OCI-LY3 (cell line): ENCODE data around the gene CRMP1.

Experiments used
- CTCF ChIP-seq: fragments of 200-600, 300-600 bp; sonication (generic); IDR thresholded peaks from 2 replicates; pipeline ENCODE4 v1.5.1; 2014; ENCODE audit warnings: antibody characterized with exemption, low read length, low read depth
- EZH2phosphoT487 ChIP-seq: fragments of 200-600 bp; shearing (Covaris generic); IDR thresholded peaks from 2 replicates; pipeline ENCODE4 v1.6.1; 2018; ENCODE audit warnings: antibody characterized with exemption, mixed run types, low read depth

DNA sequence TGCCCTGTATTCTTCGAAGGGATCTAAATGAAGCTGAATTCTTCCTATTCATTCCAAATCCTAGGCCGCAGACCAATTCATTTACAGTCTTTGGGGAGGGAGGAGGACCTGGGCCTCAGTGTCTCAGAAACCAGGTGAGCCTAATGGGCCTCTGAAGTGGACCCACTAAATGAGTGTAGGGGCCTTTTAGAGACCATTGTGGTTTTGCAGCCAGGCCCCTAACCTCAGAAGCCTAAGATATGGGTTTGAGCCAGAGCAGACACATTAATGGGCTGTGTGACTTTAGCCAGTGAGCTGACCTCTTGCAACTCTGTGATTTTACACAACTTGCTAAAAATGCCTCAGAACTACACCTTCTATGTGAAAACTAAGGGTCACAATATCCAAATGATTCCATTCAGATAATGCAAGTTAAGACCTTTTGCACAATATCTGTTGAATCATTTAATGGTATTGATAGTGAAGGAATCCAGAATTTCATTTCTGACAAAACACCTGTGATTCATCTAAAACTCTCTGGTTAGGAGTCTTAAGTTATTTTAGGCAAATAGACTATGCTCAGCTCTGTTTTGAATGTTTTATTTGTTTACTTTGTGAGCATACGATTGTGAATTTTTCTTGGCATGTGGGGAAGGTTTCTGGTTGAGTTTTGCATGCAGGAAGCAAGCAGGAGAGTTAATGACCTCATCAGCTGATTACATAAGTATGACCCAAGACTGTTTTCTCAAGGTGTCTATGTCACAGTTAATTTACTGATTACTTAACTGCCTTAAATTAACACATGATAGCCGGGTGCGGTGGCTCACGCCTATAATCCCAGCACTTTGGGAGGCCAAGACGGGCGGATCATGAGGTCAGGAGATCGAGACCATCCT lies 106.8 kb downstream of the CRMP1 start:
- TF ChIP-seq CTCF, result no peak
- no peak for TF ChIP-seq EZH2phosphoT487
